Measurements from ENCODE around the gene C2CD3. TPM values are rescaled to one million over a fixed set of nuclear protein-coding genes. Genes with fewer than 3 reads are reported as not detected.

The C2CD3 gene
- total RNA-seq, 2 donors from 2014 or later = 14.5 to 16.9 TPM

DNA sequence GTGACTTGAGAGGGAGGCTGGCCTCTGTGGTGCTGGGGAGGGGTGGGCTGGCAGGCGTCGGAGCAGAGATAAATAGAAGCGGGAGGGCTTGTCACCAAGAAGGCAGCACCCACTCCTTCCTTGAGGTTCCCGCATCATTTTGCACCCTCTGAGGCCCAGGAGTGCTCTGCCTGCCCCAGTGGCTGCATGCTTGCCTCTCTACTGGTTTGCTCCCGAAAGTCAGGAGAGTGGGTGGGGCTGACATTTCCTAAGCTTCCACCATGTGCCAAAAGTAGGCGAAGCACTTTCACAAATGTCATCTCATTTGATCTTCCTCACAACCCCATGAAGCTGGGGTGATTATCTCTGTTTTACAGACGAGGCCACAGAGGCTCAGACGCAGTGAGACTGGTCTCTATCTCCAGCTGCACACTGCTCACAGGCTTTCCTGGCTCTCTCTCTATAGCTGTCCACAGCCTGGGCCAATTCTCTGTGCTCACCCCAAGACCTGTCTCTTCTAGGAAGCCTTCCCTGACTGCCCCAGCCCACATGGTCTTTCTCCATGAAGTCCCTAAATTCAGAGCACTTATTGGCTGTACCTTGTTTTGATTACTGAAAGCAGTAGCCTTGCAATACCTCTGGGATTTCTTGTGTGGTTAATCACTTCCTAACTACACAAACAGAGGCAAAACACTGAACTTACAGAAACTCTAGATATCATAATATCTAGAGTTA, 159.3 kb downstream of the C2CD3 start:
- peak; percentile 63 for DNase-seq (ENCODE audit: low spot score)
- intact Hi-C loops (cut with DNase I) = no loop called here

DNA sequence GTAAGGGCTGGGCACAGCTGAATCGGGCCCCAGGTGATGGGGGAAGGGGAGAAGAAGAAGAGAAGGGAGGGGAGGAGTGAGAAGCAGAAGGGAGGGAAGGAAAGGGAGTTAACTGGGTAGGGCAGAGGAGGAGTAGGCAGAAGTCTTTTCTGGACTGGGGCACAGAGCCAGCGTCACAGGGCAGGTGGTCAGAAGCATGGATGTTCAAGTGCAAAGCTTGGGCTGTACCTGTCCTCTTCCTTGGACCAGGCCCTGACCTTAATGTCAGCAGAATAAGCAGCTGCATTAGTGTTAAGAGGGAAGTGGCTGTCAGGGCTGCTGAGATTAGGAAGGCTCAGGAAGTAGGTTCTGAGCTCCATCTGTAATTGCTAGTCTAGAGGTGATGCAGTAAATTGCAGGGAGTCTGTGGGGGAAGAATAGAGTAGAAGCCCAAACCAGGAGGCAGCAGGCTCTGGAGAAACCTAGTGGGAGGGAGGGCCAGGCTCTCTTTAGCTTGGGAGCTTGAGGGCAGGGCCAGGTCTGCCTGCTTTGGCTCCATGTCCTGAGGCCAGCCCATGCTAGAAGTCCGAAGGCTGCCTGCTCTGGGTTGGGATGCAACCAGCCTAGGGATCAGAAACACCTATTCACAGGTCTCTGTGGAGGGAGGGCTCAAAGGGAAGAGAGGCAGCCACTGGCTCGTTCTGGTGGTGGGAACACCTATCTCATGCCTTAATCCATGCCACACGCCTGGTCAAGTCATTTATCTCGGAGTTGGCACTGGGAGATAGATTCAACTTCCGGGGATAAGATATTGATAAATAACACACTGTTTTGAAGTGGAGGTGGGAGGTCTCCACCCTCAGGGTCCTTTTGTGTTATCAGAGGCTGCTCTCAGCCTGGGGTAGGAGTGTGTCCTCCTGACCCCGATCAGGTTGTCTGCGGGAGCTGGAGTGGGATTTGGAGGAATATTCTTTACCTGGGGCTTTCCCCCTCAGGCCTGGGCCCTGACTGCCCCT, 160.2 kb downstream of the C2CD3 start:
- peak; percentile 36 for DNase-seq (ENCODE audit: low spot score)

DNA sequence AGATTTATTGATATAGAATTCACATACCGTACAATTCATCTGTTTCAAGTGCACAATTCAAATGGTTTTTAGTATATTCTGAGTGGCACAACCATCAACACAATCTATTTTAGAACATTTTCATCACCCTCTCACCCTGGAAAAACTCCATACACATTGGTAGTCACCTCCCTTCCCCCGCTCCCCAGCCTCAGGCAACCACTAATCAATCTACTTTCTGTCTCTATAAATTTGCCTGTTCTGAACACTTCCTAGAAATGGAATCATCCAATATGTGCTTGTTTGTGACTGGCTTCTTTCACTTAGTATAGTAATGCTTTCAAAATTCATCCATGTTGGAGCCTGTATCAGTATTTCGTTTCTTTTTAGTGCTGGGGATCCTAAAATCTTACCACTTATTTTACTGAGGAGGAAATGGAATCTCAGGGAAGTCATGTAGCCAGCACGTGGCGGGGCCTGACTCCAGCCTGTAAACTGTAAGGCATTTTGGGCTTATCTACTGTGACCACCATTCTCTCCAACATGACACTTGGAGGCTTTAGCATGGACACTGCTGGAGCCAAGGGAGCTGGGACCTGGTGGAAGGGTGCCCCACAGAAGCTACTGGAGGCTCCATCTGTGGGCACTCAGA, 161.0 kb downstream of the C2CD3 start:
- intact Hi-C loops (cut with DNase I) = no loop called here
- peak; percentile 10 for DNase-seq (ENCODE audit: low spot score)

More for the DNA sequence above, 160.2 kb downstream of the C2CD3 start:
- intact Hi-C loops (cut with DNase I) = no loop called here

DNA sequence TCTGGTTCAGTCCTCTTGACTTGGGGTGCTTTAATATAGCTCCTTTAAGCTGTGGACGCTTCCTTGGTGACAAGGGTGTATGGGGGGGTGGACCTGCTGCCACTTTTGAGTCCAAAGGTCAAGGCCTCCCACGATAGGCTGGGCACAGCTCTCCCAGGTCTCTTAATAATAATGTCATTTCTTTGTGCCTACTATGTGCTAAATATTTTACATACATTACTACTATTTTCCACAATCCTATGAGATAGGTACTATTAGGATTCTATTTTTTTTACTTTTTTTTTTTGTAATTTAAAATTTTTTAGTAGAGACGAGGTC, 161.6 kb downstream of the C2CD3 start:
- intact Hi-C loops (cut with DNase I) = no loop called here
- no peak for DNase-seq (ENCODE audit: low spot score)

DNA sequence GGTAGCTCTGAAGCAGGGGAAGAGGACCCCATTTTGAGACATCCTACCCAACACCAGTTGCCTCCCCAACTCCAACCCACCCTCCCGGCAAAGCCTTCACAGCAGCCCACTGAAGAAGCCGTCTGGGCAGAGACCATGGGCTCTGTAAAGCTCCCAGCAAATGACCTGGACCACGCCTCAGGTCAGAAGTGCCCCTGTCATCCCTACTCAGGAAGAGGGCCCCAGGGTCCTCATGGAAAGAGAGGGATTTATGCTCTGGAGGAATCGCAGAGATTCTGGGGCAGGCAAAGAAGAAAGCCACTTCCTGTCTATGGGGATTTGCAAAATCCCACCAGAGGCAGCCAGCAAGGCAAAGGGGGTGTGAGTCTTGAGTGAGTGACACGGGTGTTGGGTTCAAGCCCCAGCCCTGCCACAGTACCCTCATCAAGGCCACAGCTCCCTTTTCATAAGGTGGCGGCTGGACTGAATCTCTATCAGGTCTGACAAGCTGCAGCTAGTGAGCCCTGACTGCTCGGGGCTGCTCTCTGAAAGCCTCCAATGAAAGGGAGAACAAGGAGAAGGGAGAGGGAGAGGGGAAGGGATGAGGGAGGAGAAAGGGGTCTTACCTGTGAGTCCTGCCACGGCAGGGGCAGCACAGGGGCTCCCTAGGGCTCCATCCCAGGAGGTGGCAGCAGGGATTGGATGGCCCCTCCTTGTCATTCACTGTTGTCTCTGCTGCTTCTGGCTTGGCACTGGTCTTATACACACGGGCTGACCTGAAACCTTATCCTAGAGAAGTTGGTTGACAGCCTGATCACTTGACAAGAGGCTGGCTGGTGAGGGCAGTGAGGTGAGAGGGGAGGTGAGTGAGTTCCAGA, 162.2 kb downstream of the C2CD3 start, which contains the start of gene UCP3:
Gene UCP3, minus strand, starts transcription at position 713 of the 857 bp plus-strand sequence. CDS start 2,043 bp downstream, outside the sequence.
- peak; percentile 66 for DNase-seq (ENCODE audit: low spot score)
- intact Hi-C loops (cut with DNase I) = no loop called here

DNA sequence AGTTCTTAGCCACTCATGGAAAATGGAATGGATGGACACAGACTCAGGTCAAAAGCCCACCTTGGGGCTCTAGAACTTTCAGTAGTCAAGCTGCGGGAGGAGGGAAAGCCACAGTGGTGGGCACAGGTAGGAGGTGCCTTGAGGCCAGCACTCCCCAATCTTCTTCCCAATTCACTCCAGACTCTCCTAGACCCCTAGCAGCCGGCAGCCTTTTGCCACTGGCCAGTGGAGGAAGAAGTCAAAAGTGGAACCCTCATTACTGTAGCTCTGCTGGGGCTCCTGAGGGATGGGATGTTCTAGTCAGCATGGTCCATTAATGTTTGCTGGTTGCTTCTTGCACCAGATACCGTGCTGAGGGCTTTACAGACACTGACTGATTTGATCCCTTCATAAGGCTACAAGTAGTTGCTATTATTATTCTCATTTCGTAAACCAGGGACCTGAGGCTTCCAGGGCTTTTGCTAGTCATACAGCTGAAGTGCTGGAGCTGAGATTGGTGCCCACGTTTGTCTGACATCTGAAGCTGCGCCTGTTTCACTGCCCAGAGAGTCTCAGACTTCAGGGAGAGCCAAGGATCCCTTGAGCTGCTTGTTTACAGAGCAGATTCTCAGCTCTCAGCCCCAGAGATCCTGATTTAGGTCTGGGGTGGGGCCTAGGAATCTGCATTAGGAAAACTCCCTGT, 163.0 kb downstream of the C2CD3 start:
- intact Hi-C loops (cut with DNase I) = no loop called here
- DNase-seq (ENCODE audit: low spot score) = peak; percentile 30

DNA sequence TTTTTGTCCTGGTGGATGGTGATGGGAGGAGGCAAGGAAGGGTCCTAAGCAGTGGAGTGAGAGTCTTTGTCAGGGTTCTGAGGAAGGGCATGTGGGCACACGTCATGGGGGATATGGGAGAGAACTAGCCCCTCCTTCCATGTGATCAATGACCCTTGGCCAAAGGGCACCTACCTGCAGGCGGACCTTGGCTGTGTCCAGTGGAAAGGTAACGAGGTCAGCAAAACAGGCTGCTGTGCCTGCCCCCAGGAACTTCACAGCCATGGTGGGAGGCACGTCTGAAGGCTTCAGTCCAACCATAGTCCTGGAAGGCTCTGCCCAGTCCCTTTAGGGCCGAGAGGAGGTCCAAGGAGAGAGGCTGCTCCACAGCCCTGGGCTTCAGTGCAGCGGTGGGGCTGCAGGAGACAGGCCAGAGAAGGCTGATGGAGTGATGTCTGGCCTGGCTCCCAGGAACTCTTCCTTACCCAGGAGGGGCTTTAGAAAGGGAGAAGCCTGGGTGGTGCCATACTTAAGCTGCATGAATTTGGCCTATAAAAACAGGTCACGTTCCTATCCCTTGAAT, 164.0 kb downstream of the C2CD3 start:
- peak; percentile 29 for DNase-seq (ENCODE audit: low spot score)
- intact Hi-C loops (cut with DNase I) = no loop called here

DNA sequence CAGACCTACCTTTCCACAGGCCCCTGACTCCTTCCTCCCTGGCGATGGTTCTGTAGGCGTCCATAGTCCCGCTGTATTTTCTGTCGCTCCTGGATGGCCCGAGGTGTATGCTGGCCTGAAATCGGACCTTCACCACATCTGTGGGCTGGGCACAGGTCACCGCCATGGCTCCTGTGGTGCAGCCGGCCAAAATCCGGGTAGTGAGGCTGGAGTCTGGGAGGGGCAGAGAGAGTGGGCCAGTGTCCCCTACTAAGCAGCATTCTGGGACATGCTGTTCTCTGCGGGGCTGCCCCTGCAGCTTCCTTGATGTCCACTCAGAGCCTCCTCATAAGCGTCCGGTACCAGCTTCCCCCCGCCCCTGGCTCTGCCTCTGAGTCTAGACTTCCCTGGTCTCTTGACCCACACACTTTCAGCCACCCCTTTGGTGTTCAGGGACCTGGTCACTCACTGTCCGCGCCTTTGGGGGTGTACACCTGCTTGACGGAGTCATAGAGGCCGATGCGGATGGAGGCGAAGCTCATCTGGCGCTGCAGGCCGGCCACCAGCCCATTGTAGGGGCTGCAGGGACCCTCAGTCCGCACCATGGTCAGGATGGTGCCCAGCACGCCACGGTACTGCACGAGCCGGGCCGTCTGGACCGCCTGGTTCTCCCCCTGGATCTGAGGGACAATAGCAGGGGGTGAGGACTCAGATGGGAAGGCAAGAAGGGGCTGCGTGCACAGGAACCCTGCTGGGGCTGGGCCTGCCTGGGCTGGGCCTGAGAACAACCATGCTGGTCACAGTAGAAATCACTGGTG, 164.9 kb downstream of the C2CD3 start:
- intact Hi-C loops (cut with DNase I) = no loop called here
- DNase-seq (ENCODE audit: low spot score) = peak; percentile 54

DNA sequence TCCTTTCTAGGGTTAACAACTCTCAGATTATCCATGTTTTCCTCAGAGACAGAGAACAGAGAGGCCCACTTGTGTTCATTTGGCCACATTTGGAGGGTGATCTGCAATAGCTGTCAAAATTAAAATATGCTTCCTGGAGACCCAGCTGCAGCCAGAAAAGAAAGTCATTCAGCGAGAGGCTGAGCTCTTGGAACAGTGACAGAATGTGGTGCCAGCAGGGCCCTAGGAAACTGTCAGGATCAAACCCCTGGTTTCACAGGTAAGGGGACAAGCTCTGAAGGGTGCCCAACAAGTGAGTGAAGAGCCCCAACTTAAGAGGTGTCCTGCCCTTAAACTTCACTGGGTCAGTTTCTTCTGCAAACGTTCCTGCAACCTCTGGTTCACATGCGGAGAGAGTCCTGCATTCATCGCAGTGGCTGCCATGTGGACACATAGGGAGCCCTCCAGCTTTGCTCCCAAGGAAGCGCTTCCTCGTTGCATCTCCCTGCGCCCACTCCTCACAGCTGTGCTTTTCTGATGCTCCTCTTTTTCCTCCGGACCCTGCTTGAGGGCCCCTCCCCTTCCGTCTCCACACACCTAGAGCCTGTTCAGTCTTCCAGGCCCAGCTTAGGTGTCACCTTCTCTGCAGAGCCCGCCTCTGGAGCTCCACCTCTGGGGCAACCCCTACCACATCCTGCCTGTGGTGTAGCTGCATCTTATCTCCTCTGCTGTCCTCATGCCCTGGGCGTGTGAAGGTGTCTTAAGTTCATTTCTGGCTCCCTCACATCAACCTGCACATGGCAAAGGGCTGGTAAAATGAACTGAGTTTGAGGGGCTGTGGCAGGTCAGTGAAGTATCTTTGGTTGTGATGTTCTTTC, 165.8 kb downstream of the C2CD3 start:
- peak; percentile 81 for DNase-seq (ENCODE audit: low spot score)
- intact Hi-C loops (cut with DNase I) = no loop called here

DNA sequence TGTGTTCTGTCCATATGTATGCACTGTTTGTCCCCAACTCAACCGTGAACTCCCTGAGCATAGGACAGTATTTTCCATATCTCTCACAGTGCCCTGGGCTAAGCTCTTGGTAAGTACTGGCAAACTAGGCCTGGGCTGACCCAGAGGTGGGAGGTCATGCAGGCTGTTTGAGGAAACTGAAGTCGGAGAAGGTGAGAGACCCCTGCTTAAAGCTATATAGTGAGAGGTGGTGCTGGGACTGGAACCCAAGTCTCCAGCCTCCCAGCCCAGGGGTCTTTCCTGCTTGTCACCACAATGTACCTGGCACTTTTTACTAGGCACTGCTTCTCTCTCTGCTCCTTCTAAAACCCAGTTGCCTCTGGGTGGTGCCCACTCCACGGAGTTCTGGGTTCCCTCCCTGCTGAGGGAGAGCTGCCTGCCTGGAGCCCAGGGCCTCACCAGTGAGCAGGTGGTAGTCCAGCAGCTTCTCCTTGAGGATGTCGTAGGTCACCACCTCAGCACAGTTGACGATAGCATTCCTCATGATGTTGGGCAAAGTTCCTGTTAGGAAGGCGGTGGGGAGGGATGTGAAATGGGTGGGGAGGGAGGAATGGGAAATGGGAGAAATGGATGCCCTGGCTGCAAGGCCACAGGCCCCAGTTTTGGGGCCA, 166.6 kb downstream of the C2CD3 start:
- DNase-seq (ENCODE audit: low spot score) = peak; percentile 40
- intact Hi-C loops (cut with DNase I) = no loop called here

DNA sequence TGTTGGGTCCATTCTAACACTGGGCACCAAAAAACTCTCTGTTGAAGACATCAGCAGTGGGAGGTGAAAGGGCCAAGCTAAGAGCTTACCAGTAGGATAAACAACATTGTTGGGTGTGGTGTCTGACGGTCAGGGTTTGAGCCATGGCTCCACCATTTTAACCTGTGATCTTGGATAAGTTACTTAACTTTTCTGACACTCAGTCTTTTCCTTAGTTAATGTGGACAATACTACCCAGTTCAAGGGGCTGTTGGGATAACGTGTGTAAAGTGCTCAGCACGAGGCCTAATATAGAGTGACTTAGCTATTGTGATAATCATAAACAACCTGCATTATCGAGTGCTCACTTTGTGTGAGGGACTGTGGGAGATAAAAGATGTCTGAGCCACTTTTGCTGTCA, 168.0 kb downstream of the C2CD3 start:
- DNase-seq (ENCODE audit: low spot score) = no peak
- intact Hi-C loops (cut with DNase I) = no loop called here

DNA sequence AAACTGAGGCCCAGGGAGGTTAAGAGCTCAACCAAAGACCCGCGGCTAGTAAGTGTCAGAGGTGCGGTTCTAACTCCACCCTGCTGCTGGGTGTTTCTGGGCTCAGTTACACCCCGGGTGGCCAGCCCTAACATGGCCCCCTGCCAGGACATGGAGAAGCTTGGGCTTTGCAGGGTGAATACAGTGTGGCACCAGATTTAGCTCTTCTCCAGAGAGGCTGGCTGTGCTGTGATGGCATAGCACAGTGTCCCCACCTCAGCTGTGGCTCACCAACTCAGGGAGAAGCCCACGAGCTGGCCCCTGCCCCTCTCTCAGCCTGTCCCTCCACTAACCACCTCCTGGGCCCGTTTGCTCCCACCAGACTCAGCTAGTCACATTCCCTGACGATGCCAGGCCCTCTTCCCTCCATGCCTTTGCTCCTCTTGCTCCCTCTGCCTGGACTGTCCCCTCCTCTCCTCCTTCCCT, 168.9 kb downstream of the C2CD3 start:
- peak; percentile 73 for DNase-seq (ENCODE audit: low spot score)
- intact Hi-C loops (cut with DNase I) = no loop called here

DNA sequence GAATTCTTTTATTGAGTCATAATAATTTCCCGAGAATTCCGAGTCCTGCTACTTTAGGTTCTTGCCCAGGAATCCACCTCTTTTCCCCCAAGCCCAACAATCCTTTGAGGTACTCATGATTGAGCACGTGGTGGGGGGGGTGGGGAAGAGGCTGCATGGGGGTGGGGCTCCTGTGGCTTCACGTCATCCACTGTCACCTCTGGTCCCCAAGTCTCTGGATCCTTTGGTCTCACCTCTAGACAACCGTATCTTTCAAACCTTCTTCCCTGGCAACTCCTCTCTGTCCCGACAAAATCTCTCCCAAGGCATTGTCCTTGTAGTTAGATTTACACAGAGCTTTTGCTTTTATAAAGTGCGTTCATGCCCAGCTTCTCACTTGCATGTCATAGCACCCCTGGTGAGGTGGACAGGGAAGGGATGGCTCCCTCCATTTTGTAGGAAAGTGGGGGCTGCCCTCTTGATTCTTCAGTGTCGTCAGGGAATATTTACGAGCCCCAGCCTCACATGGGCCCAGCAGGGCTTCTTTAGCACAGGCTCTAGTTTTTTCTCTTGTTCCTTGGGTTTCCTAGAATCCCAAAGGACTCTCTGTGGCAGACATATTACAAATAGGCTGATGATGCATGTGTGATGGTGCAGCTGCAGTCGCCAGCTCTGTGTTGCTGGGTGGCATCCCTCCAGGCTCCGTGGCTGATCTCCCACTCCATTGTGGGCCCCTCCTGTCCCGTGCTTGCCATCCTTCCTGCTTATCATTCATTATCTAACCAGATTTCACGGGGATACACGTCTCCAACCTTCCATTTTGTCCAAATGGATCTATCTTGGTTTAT, 170.3 kb downstream of the C2CD3 start:
- intact Hi-C loops (cut with DNase I) = no loop called here
- peak; percentile 15 for DNase-seq (ENCODE audit: low spot score)

DNA sequence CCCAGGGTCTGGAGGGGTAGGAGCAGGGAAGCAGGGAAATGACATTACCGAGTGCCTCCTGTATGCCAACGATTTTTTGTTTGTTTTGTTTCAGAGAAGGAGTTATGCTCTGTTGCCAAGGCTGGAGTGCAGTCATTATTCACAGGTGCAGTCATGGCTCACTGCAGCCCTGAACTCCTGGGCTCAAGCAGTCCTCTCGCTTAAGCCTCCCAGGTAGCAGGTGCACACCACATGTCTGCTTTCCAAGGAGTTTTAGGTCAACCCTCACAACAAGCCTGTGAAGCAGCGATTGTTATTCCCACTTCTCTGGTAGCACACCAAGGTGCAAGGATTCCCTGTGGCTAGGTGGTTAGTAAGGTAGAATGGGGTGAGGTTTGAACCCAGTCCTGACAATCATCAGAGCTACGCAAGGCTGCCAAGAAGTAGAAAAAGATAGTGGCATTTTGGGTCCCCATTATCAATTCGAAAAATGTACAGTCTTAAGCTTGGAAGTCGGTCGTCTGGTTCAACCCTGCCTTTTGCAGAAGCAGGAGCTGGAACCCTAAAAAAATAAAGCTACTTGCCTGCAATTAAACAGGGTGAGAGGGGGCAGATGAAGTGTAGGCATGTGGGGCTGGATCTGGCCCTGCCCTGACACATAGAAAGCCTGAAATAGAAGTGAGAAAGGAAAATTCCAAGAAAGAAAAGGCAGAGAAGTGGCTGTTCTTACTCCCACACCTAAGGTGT, 171.1 kb downstream of the C2CD3 start:
- peak; percentile 9 for DNase-seq (ENCODE audit: low spot score)
- intact Hi-C loops (cut with DNase I) = loop anchor here in 1 of 2 donors (5.0 kb wide), 1 partner anchor 1198 kb away; no protein-coding TSS in a partner anchor
